ENCODE measurements around the gene MED13L.

GRCh38 chr12:116295327-116296263 is 18.1 kb upstream of the MED13L start:
- no peak for TF ChIP-seq CTCF (conservative IDR thresholded peaks at IDR 0.05; ENCODE audit: low read depth, low read length)
- no peak for TF ChIP-seq EZH2 (IDR thresholded peaks at IDR 0.05; ENCODE audit: borderline replicate concordance, low read depth, low read length, poor library complexity, severe bottlenecking)

All from A673 (cell line).